NCI-H526 (cell line): ENCODE measurements around the gene ATP1A4.

Experiments used
- DNase-seq, 2 experiments: peaks; one replicate each; lab custom pipeline; 2025; lab: John Stamatoyannopoulos, UW

The ATP1A4 gene

GRCh38 chr1:160146107-160146506 lies 5.3 kb upstream of the ATP1A4 start:
- no peak for DNase-seq

- DNase-seq: no peak
These were observed 3.3 kb upstream of the ATP1A4 start for GRCh38 chr1:160148121-160148520.

- DNase-seq: no peak
These were observed 2.2 kb upstream of the ATP1A4 start for GRCh38 chr1:160149233-160149632.

GRCh38 chr1:160149716-160150115 lies 1.7 kb upstream of the ATP1A4 start:
- no peak for DNase-seq

GRCh38 chr1:160154790-160155189 lies 3.4 kb downstream of the ATP1A4 start:
- DNase-seq: no peak

- DNase-seq: no peak
These were observed 5.0 kb downstream of the ATP1A4 start for GRCh38 chr1:160156361-160156760.

- no peak for DNase-seq
These were observed 5.8 kb downstream of the ATP1A4 start for GRCh38 chr1:160157174-160157573.

GRCh38 chr1:160158031-160158430 lies 6.6 kb downstream of the ATP1A4 start:
- DNase-seq: no peak

GRCh38 chr1:160158534-160158933 lies 7.1 kb downstream of the ATP1A4 start:
- DNase-seq: no peak

- no peak for DNase-seq
These were observed 8.4 kb downstream of the ATP1A4 start for GRCh38 chr1:160159846-160160245.

GRCh38 chr1:160161965-160162705 lies 10.7 kb downstream of the ATP1A4 start:
- no peak for DNase-seq

- DNase-seq: no peak
These were observed 11.5 kb downstream of the ATP1A4 start for GRCh38 chr1:160162931-160163330.

- no peak for DNase-seq
These were observed 12.2 kb downstream of the ATP1A4 start for GRCh38 chr1:160163615-160164014.

GRCh38 chr1:160164121-160164520 lies 12.7 kb downstream of the ATP1A4 start:
- DNase-seq: no peak

- DNase-seq: no peak
These were observed 14.9 kb downstream of the ATP1A4 start for GRCh38 chr1:160166166-160166868.

GRCh38 chr1:160167056-160167455 lies 15.7 kb downstream of the ATP1A4 start:
- DNase-seq: no peak

- no peak for DNase-seq
These were observed 16.2 kb downstream of the ATP1A4 start for GRCh38 chr1:160167580-160167979.

- no peak for DNase-seq
These were observed 16.6 kb downstream of the ATP1A4 start for GRCh38 chr1:160168016-160168415.

- DNase-seq: no peak
These were observed 17.4 kb downstream of the ATP1A4 start for GRCh38 chr1:160168609-160169369.

- no peak for DNase-seq
These were observed 18.4 kb downstream of the ATP1A4 start for GRCh38 chr1:160169553-160170399.

- no peak for DNase-seq
These were observed 20.0 kb downstream of the ATP1A4 start for GRCh38 chr1:160171354-160171753.

GRCh38 chr1:160171980-160172379 lies 20.6 kb downstream of the ATP1A4 start:
- DNase-seq: no peak
